Measurements from ENCODE around the gene CXCL16.

CXCL16 gene, protein sequence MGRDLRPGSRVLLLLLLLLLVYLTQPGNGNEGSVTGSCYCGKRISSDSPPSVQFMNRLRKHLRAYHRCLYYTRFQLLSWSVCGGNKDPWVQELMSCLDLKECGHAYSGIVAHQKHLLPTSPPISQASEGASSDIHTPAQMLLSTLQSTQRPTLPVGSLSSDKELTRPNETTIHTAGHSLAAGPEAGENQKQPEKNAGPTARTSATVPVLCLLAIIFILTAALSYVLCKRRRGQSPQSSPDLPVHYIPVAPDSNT

DNA sequence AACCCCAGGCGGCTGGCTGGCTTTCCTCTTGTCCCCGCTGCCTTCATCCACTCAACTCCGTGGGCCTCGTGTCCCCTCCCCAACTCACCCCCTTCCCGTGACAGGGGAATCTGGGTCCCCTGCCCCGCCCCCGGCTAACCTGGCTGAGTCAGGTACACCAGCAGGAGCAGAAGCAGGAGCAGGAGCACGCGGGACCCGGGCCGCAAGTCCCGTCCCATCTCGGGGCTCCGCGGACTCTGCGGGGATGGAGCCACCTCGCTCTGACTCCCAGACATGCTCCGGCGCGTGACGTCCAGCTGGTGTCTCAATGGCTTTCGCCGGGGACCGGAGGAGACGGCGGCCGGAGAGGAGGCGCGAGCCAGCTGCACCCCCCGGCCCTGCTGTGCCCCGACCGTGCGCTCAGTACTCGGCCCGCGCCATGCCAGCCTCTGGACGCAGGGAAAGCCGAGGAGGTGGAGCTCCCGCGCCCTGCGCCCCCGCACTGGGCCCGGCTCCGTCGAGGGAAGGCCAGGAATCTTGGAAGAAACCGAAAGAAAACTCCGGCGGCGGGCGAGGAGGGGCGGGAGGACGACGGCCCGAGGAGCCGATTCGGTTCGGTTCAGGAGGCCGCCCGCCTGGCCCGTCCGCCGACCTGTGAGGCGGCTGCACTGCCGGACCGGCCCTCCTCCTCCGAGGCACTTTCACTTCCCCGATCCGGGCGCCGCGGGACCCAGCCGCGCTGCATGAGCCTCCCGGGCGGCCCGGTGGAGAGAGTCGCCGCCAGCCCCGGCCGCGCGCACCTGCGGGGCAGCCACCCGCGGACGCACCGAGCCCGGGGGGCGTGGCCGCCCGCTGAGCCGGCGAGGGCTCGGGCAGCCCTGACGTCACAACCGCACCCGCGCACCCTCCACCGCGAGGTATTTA lies at the start of gene CXCL16, which contains the start of gene ZMYND15:
TSS of gene CXCL16 (minus strand) at position 807 of the 903 bp plus-strand sequence. CDS start at position 218, 589 bp downstream.
TSS of gene ZMYND15 (plus strand) at position 712 of the 903 bp plus-strand sequence. CDS start 716 bp downstream, outside the sequence.
- peak; percentile 58 for DNase-seq

DNA sequence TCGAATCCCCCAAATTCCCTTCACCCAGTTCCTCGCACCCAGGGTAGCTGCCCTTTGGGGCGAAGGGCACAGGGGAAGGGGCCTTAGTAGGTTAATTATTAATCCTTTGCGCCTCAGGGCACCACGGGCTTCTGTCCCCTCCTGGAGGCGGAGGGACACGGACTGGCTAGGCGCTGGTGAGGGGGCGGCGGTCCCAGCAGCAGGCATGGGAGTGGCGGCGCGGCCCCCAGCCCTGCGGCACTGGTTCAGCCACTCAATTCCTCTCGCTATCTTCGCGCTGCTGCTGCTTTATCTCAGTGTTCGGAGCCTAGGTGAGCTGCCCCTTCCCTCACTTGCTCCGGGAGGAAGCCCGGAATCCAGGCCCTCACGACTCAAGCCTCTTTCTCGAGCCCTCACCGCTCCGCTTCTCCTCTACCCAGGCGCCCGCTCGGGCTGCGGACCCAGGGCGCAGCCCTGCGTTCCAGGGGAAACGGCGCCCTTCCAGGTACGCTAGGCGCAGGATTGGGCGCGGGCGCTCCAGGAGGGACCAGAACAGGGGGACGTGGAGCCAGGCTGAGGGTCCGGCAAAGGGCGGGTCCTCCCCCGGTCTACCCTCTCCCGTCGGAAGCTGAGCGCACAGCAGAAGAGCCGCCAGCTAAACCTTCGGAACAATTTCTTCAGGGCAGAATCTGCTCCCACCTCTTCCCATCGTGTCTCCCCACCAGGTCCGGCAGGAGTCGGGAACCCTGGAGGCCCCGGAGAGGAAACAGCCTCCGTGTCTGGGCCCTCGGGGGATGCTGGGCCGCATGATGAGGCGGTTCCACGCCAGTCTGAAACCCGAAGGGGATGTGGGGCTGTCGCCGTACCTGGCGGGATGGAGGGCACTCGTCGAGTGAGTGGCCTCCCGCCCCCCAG lies 49.3 kb upstream of the CXCL16 start, which contains the start of gene GLTPD2:
TSS of gene GLTPD2 (plus strand) at position 158 of the 894 bp plus-strand sequence. CDS start at position 206, 48 bp downstream.
- no peak for DNase-seq

DNA sequence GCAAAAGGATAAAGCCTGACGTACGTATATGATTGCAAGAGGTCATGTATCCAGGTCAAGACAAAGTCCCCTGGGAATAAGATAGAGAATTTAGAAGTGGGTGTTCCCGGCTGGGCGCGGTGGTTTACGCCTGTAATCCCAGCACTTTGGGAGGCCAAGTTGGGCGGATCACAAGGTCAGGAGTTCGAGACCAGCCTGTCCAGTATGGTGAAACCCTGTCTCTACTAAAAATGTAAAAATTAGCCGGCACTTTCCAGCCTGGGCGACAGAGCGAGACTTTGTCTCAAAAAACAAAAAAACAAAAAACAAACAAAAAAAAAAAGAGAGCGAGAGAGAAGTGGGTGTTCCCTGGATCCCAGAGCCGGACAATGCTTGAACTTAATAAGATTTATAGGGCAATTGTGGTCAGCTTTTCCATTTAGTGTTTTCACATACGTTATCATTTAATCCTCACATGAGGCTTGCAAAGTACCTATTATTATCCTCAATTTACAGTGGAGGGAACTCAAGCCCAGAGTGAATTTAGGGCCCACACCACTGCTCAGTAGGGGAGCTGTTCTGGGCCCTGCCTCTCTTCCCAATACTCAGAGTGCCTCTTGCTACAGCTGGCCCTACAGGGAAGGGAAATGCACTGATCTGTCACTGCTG lies 48.6 kb upstream of the CXCL16 start:
- DNase-seq = no peak

DNA sequence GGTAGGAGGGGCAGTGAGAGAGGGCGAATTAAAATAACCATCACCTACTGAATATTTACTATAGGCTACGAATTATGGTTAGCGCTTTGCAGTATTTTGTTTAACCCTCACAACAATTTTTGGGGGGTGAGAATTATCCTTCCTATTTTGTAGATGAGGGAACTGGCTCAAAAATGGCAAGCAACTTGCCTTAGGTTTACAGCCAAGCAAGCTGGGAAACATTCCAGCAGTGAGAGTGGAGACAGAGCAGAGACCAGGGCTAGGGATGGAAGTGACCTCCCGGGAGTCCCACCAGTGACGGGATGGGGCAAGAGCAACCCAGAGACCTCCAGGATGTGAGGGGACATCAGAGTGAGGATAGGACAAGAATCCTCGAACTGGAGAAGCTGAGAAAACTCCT lies 46.8 kb upstream of the CXCL16 start:
- no peak for DNase-seq

DNA sequence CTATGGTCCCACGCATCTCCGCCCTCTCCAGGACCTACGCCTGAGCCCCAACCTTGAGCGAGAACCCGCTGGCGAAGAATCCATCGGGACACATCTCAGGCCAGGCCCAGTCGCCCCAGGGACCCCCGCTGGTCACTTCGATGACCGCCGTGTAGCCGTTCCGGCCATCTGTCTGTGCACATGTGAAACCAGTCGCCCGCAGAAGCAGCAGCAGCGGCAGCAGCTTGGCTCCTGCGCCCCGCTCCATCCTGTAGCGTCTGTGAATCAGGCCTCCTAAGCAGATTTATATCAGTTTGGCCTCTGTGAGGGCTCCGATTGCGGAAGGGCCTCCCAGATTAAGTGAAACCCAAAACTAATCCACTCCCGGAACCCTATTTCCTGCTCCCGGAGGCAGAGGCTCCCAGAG lies 46.4 kb upstream of the CXCL16 start, which contains the start of gene VMO1:
TSS of gene VMO1 (minus strand) at position 259 of the 406 bp plus-strand sequence. CDS start at position 247, 12 bp downstream.
- no peak for DNase-seq

DNA sequence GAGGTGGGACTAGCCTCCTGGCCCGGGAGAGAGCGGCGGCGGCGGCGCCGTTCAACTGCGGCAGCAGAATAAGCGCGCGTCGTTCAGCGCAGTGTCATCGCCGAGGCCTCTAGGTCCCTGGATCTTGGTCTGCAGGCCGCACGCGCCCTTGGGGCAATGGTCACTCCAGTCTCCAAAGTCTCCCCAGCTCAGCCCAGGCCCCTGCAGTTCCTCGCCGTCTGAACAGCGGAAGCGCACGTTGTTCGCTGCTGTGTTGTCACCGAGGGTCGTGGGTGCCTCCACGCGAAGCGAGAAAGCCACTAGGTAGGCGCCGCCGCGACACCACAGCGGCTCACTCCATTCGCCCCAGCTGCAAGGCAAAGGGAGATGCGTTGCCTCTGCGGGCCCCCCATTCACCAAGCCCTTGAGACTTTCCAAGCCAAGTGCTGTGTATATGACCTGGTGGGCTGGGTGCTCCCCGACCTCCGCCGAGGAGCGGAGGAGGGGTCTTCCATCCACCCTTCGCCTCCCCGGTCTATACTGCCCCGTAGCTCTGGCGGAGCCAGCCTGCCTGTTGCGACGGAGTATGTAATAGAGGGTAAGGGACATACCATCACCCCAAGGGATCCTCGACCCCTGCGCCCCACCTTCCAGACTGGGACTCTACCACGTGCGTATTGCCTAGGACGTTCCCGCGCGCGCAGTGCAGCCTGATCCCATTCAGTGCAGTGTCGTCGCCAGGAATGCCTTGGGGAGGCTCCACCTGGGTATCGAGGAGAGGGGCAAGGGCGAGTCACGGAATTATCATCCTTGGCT lies 45.8 kb upstream of the CXCL16 start:
- DNase-seq = no peak

DNA sequence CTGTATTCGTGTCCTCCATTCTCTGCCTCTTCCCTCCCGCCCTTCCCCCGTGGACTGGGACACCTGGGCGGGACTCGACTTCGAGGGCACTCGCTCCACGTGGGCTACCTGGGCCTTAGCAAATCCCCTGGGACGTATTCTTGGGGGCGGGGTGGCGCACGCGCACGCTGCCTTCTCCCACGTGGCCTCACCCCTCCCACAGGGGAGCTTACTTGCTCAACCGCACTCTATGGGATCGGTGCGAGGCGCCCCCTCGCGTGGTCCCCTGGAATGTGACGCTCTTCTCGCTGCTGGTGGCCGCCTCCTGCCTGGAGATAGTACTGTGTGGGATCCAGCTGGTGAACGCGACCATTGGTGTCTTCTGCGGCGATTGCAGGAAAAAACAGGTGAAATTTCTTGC lies 42.9 kb upstream of the CXCL16 start:
- DNase-seq = peak; percentile 37

DNA sequence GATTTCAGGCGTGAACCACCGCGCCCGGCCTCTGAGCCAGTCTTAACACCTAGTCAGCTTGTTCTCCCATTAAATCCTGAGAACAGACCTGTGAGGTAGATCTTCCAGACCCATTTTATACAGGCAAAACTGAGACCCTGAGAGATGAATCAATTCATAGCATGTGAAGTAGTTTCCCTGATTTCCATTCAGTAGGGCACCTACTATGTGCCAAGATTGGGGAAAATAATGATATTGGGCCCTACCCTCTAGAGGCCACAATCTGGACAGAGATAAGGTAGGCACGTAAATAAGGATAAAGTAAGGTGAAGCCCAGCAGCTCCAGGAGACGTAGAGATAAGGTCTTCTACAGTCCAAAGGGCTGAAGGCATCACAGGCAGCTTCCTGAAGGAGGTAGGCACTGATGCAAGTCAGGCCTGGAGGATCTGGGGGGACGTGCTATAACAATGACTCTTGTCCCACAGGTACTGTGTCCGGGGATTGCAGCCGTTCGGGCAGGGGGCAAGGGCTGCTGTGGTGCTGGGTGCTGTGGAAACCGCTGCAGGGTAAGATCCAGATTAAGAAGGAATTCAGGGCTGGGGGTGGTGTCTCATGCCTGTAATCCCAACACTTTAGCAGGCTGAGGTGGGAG lies 40.7 kb upstream of the CXCL16 start:
- no peak for DNase-seq

DNA sequence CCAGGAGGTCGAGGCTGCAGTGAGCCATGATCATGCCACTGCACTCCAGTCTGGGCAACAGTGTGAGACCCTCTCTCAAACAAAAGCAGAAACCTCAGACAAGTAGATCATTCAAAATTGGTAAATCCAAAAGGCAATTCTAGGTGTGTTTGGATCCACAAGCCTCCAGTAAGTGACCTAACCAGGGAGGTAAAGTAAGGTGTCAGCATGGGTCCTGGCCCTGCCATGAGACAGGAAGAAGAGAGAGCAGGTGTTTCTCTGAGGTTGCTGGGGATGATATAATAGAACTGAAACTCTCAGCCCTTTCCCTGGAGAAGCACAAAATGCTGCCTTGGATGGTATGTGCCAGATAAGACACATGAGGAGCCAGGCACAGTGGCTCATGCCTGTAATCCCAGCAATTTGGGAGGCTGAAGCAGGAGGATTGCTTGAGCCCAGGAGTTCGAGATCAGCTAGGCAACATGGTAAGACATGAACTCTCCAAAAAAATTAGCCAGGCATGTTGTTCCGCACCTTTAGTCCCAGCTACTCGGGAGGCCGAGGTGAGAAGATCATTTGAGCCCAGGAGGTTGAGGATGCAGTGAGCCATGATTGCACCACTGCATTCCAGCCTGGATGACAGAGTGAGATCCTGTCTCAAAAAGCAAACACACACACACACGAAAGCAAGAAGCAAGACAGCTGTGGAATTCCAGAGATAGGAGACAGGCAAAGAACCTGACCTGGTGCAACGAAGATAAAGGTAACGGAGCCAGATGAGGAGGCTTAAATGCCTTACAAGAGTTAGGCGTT lies 38.4 kb upstream of the CXCL16 start:
- no peak for DNase-seq

DNA sequence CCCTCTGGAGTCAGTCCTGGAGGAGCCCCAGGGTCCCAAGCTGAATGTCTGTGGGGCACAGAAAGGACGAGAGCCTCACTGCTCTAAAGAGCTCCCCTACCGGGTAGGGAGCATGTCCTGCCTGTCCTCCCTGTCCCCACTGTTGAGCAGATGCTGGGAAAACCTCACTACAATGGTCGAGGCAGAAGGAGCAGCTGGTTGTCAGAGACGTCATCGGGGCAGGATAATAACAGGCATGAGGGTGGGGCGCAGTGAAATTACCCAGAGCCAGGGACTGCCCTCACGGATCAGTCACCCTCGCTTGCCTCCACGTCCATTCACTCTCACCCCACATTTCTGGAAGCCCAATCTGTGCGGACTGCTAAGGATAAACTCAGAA lies 32.5 kb upstream of the CXCL16 start:
- DNase-seq = no peak

DNA sequence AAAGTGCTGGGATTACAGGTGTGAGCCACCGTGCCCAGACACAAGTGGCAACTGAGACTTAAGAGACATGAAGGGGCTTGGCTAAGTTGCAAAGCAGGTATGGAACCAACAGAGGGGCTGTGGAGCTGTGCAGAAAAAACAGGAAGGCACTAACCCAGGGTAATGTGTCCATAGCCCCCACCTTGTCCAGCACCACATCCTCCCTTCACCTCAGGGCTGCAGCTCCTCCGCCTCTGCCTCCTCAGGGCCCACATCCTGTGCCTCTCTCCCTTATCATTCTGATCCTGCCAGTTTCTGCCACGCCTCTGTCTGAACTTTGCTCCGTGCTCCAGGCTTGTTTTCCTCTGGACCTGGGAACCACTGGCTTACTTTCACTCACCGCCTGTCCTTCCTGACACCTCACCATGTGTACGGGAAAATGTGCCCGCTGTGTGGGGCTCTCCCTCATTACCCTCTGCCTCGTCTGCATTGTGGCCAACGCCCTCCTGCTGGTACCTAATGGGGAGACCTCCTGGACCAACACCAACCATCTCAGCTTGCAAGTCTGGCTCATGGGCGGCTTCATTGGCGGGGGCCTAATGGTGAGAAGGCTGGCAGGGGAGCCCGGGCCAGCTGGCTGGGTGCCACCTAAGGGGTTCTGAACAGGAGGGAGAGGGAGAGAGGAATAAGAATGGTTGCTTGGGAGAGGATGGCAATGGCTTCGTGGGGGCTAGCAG lies 31.9 kb upstream of the CXCL16 start, which contains the start of gene TM4SF5:
TSS of gene TM4SF5 (plus strand) at position 368 of the 716 bp plus-strand sequence. CDS start at position 405, 37 bp downstream.
- DNase-seq = no peak

DNA sequence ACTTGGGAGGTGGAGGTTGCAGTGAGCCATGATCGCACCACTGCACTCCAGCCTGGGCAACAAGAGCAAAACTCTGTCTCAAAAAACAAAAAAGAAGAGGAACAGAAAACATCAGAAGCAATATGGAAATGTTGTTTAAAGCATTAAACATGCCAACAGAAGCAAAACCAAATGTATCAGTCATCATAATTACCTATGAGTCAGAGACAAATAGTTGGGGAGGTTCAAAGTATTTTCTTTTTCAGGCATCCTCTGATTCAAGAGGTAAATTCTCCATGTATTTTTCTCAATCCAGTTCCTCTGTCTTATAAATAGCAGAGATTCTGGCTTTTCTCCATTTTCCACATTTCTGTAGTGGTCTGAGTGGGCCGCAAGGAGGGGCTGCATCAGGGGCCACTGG lies 29.9 kb upstream of the CXCL16 start:
- no peak for DNase-seq

DNA sequence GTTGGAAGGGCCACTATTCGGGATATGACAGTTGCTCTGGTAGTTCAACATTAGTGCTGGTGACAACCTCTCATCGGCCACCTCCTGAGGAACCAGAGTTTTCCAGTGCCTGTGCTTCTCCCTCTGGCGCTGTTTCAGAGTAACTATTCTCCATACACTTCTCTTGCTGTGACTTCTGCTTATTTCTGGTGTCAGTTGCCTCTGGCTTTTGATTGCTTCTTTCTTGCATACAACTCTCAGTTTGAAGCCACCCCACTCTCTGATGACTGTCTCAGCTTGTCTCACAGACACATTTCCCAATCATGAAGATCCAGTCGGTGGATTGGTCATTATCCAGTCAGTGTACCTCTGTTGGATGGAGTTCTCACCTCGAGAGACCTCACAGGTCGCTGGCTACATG lies 28.6 kb upstream of the CXCL16 start:
- no peak for DNase-seq

DNA sequence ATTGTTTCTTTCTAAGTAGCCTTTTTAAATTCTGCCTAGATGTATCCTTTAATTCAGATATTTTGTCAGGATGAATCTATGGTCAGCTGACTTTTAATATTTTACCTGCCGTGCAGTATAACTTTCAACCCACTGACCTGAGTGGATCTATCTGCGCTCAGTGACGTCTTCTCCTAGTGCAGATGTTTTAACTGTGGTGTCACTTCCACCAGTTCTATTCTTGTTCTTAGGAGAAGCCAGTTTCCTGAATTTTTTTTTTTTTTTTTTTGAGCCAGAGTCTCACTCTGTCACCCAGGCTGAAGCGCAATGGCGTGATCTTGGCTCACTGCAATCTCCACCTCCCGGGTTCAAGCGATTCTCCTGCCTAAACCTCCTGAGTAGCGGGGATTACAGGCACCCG lies 27.0 kb upstream of the CXCL16 start:
- DNase-seq = no peak

DNA sequence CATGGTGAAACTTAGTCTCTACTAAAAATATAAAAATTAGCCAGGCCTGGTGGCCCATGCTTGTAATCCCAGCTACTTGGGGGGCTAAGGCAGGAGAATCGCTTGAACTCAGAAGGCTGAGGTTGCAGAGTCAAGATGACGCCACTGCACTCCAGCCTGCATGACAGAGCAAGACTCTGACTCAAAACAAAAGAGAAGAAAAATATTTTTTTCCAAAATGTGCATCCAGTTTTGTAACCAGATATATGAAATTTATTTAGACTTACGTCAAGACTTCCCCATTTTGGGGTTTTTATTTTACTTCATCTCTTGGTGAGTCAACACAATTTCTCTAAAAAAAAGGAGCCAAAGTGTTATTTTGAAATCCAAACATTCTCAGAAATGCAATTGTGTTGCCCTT lies 26.5 kb upstream of the CXCL16 start:
- DNase-seq = no peak

DNA sequence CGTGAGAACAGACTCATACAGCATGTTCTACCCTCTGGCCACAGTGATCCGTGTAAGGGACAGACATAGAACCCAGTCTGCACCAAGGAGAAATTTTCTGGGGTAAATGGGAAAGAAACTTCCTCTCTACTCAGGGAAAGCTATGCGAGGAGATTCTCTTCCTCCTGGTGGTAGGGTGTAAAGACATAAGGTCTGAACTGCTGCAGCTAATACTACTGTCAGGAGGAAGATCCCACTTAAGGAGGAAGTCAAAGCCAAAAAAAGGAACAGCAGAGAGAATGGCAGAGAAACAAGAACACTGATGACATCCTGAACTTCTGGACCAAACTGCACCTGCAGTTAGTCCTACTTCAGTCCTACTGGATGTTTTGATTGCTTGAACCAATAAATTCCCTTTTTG lies 24.9 kb upstream of the CXCL16 start:
- DNase-seq = no peak

DNA sequence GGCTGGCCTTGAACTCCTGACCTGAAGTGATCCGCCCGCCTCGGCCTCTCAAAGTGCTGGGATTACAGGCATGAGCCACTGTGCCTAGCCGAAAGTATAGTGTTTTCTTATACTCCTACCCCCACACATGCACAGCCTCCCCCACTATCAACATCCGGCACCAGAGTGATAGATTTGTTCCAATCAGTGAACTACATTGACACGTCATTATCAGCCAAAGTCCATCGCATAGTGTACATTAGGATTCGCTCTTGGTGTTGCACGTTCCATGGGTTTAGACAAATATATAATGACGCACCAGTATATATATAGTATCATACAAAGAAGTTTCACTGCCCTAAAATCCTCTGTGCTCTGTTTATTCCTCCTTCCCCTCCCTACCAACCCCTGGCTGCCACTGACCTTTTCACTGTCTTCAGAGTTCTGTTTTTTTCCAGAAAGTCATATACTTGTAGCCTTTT lies 20.1 kb upstream of the CXCL16 start:
- no peak for DNase-seq

DNA sequence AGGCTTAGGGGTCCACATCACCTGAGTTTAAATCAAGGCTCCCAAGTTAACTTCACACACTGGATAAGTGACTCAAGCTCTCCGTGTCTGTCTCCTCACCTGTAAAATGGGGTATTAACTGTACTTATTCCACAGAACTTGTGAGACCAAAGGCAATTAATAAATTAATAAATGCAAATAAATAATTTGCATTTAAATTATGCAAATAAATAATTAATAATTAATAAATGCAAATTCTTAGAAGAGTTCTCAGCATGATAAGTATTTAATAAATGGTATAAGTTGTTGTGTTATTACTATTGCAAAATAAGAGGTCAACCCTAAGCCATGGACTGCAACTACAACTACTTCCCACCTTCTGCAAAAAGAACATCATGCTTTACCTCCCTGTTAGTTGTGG lies 13.7 kb upstream of the CXCL16 start:
- DNase-seq = no peak

DNA sequence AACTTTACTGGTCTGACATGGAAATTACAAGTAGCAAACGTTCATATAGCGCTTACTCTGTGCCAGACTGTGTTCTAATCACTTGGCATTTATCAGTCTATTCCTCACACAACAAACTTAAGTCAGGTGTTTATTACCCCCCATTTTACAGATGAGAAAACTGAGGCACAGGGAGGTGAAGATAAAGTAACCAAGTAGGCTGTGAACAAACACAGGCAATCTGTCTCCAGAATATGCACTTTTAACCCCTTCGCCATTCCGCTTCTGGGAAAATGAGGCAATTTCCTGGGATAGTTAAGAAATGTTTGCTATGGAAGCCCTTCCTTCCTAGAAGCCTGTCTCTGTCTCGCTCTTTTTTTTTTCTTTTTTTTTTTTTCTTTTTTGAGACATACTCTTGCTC lies 12.2 kb upstream of the CXCL16 start:
- no peak for DNase-seq

Measured in activated CD4-positive, alpha-beta T cell treated with anti-CD3 and anti-CD28 coated beads for 48 hours (primary cell).